ENCODE measurements around the gene SEMA6A.

Gene SEMA6A

DNA sequence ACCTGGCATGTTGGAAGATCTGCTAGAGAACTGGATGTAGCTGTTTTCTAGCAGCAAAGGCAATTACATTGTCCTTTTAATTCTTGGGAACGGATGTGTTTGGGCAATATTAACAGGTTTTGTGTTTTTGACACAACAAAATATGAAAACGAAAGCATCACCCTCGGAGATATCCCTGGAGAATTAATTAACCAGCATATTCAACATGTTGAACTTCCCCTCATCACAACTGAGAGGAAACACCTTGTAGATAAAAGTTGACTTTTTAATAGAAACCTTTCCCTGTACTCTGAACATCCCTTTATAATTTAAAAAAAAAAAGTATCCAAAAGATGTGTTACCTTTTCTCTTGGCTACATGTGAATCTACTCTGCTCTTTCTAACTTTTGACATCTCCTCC, 13.0 kb downstream of the SEMA6A start:
- TF ChIP-seq, protein P1, sequence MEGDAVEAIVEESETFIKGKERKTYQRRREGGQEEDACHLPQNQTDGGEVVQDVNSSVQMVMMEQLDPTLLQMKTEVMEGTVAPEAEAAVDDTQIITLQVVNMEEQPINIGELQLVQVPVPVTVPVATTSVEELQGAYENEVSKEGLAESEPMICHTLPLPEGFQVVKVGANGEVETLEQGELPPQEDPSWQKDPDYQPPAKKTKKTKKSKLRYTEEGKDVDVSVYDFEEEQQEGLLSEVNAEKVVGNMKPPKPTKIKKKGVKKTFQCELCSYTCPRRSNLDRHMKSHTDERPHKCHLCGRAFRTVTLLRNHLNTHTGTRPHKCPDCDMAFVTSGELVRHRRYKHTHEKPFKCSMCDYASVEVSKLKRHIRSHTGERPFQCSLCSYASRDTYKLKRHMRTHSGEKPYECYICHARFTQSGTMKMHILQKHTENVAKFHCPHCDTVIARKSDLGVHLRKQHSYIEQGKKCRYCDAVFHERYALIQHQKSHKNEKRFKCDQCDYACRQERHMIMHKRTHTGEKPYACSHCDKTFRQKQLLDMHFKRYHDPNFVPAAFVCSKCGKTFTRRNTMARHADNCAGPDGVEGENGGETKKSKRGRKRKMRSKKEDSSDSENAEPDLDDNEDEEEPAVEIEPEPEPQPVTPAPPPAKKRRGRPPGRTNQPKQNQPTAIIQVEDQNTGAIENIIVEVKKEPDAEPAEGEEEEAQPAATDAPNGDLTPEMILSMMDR (IDR thresholded peaks at IDR 0.05; ENCODE audit: insufficient read depth, low read length, missing control alignments), result no peak
- POLR2A ChIA-PET, result no interaction called here
- no peak overlapping the region for H3K4me3 ChIP-seq (ENCODE audit: low read depth, low read length)
- CTCF ChIA-PET, result no interaction called here
- no peak for DNase-seq (ENCODE audit: low read depth, low spot score)

DNA sequence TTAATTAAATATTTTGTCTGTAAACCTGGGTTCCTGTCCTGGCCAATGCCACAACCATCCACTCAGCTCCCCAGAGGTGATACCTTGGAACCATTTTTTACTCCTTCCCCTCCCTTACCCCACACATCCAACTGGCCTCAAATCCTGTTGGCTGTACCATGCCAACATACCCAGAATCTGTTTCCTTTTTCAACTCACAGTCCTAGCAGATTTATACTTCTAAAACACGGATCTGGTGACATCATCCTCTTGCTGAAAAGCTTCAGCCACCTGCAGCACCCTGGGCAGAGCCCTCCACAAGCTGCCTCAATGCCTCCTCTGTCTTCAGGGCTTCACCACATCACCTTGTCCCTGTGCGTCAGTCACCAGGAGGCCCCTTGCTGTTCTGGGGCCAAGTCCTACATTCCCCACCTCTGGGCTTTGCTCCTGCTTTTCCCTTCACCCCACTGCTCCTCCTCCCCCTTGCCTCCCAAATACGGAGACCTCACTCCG, 14.9 kb downstream of the SEMA6A start:
- CTCF ChIA-PET, result no interaction called here
- POLR2A ChIA-PET, result no interaction called here
- no peak overlapping the region for H3K4me3 ChIP-seq (ENCODE audit: low read depth, low read length)
- TF ChIP-seq, protein P1 (IDR thresholded peaks at IDR 0.05; ENCODE audit: insufficient read depth, low read length, missing control alignments), result no peak
- no peak for DNase-seq (ENCODE audit: low read depth, low spot score)

DNA sequence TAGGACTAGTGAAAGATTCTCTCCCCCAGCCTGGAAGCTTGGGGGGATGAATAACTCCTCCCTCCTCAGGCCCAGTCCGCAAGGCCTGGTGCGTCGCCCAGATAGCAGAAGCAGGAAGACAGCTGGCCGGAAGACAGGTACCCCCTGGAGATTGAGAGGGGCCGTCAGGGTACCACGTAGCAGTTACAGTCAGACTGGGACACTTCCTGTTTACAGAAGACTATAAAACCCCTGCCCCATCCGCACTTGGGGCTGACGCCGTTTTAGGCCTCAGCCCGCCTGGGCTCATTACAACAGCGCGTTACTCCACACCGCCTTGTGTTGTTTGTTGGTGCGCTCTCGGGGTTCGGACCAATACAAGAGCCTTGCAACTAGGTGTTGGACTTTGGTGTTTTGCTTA, 15.4 kb downstream of the SEMA6A start:
- DNase-seq (ENCODE audit: low read depth, low spot score), result no peak
- ChIA-PET CTCF (no interaction called here), POLR2A (no interaction called here)
- TF ChIP-seq, protein P1 (IDR thresholded peaks at IDR 0.05; ENCODE audit: insufficient read depth, low read length, missing control alignments), result no peak
- H3K4me3 ChIP-seq (ENCODE audit: low read depth, low read length), result no peak overlapping the region

DNA sequence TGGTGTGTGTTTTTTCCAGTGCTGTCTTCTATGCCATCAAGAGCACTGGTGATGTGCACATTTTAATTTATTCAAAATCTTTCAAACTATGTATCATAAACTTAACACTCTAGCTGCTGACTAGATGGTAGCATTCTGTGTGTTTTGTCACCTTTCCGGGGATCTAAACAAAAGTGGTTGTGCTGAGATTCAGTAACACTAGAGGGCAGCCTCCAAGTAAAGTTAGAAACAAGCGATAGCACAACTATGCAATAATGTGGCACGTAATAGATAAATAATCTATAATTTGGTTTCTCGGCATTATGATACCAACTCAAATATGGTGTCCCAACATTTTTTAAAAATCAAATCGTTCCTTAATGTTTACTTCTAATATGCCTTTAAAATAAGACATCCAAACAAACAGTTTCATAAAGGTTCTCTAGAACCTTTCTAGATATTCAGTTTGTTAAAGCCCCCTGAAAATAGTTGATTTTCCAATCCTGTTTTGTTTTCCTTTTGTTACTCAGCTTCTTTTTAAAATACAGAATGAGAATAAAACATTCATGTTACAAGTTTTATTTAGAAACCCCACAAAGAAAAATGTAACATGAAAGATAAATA, 16.9 kb downstream of the SEMA6A start:
- ChIA-PET POLR2A (no interaction called here), CTCF (interaction anchor here (1.2 to 1.6 kb wide), 3 partner anchors 10 to 420 kb away, joined by 3 to 6 read pairs (median 4); no protein-coding TSS in a partner anchor)
- no peak for DNase-seq (ENCODE audit: low read depth, low spot score)
- no peak overlapping the region for H3K4me3 ChIP-seq (ENCODE audit: low read depth, low read length)
- TF ChIP-seq, protein P1 (IDR thresholded peaks at IDR 0.05; ENCODE audit: insufficient read depth, low read length, missing control alignments), result peak; percentile 31

DNA sequence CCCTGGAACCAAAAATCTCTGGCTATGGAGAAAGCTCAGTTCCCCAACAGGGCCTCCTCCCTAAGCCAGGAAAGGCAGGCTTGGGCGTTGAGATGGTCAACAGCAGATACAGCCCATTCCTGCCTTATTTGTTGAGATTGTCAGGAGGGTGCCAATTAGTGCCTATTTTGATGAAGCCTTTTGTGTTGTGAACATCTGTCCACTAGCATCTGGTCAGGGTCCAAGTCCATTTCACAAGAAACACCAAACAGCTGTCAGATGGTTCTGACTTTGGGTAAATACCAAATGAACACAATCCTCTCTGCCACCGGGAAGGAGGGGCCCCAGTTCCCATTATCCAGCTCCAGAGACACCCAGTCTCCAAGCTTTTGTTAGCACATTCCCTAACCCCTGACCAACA, 19.9 kb downstream of the SEMA6A start:
- no peak overlapping the region for H3K4me3 ChIP-seq (ENCODE audit: low read depth, low read length)
- TF ChIP-seq, protein P1 (IDR thresholded peaks at IDR 0.05; ENCODE audit: insufficient read depth, low read length, missing control alignments), result no peak
- ChIA-PET CTCF (interaction anchor here (2.2 kb wide), 1 partner anchor 418 kb away, joined by 6 read pairs; no protein-coding TSS in a partner anchor), POLR2A (no interaction called here)
- no peak for DNase-seq (ENCODE audit: low read depth, low spot score)

DNA sequence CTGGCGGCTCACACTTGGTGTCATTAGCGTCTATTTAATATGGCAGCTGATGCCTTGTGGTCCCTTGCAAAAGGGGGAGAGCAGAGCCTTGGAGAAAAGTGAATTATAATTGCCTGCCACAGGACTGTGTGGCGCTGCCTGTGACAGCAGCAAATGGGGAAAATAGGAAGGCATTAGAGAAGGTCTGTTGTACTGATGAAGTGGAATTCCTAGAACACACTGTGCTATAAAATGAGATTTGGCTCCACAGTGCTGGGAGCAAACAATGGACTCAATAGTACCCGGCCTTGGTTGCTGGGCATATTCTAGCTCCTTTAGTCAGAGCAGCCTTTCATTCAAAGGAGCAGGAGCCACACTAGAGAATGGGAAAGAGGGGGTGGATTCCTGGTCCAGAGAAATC, 21.3 kb downstream of the SEMA6A start:
- no peak for DNase-seq (ENCODE audit: low read depth, low spot score)
- TF ChIP-seq, protein P1 (IDR thresholded peaks at IDR 0.05; ENCODE audit: insufficient read depth, low read length, missing control alignments), result no peak
- ChIA-PET POLR2A (no interaction called here), CTCF (no interaction called here)
- no peak overlapping the region for H3K4me3 ChIP-seq (ENCODE audit: low read depth, low read length)

Measured in AG04449 (cell line).